Measurements from ENCODE around the gene MAN2C1. TPM values are rescaled to one million over a fixed set of nuclear protein-coding genes. Genes with fewer than 3 reads are reported as not detected.

MAN2C1 gene
- polyA plus RNA-seq, 3 donors = 32.9 to 453 (median 42.9) TPM

GRCh38 chr15:75353604-75354003 is 14.8 kb downstream of the MAN2C1 start:
- no peak overlapping the region for H3K27ac Mint-ChIP-seq
- Histone ChIP-seq H3K4me1 (ENCODE audit: control insufficient read depth in 1 of 2, insufficient read depth in 2 of 2, low read length in 2 of 2) (peaks cover 20 to 21% of the 10 kb centered on the region in 2 donors), H3K79me2 (ENCODE audit: insufficient read depth, low read length) (no peaks in the 10 kb centered on the region), H3K27me3 (ENCODE audit: control insufficient read depth in 2 of 2, insufficient read depth in 2 of 2, low read length in 2 of 2) (peaks cover 5 to 14% of the 10 kb centered on the region in 2 donors), H4K20me1 (ENCODE audit: insufficient read depth, low read length) (peaks cover 11% of the 10 kb centered on the region), H2AFZ (ENCODE audit: insufficient read depth, low read depth, low read length, poor library complexity, severe bottlenecking) (no peak overlapping the region), H3K4me2 (replicated peaks; ENCODE audit: extremely low read depth, low read length, poor library complexity, severe bottlenecking) (no peak overlapping the region), H3K4me3 (replicated peaks in 1 of 3; ENCODE audit: low read depth in 2 of 3, low read length in 3 of 3) (no peak overlapping the region), H3K36me3 (replicated peaks in 1 of 2; ENCODE audit: control insufficient read depth in 1 of 2, insufficient read depth in 2 of 2, low read length in 2 of 2) (peaks cover 22 to 47% of the 10 kb centered on the region in 2 donors), H3K9me3 (replicated peaks in 1 of 2; ENCODE audit: control insufficient read depth in 1 of 2, insufficient read depth in 1 of 2, low read length in 2 of 2) (peaks cover 15 to 17% of the 10 kb centered on the region in 2 donors), H3K27ac (ENCODE audit: low read depth in 1 of 2, low read length in 2 of 2) (no peak overlapping the region), H3K9ac (ENCODE audit: insufficient read depth, low read length, poor library complexity, severe bottlenecking) (no peak overlapping the region)
- WGBS (ENCODE audit: insufficient coverage) = 93% methylated on average over 6 of the region's 7 CpGs
- no peak for DNase-seq
- TF ChIP-seq CTCF (IDR thresholded peaks at IDR 0.05) = no peak
- H3K4me1 Mint-ChIP-seq = peaks cover 29% of the 10 kb centered on the region
- H3K36me3 Mint-ChIP-seq = peaks cover 37 to 53% of the 10 kb centered on the region in 2 donors
- H3K9me3 Mint-ChIP-seq = peaks cover 15 to 17% (median 16%) of the 10 kb centered on the region in 7 donors
- H3K4me3 Mint-ChIP-seq = no peak overlapping the region
- intact Hi-C loops (cut with micrococcal nuclease) = no loop called here
- peaks cover 5 to 24% (median 20%) of the 10 kb centered on the region in 3 donors for H3K27me3 Mint-ChIP-seq (ENCODE audit: low read depth in 3 of 3)

GRCh38 chr15:75352186-75353080 is 16.0 kb downstream of the MAN2C1 start:
- no peak for TF ChIP-seq CTCF (IDR thresholded peaks at IDR 0.05)
- WGBS (ENCODE audit: insufficient coverage) = 100% methylated on average over 10 of the region's 16 CpGs
- H3K9me3 Mint-ChIP-seq = peaks cover 15 to 25% (median 21%) of the 10 kb centered on the region in 7 donors
- peaks cover 30 to 41% of the 10 kb centered on the region in 2 donors for H3K36me3 Mint-ChIP-seq
- H3K4me2 ChIP-seq (replicated peaks; ENCODE audit: extremely low read depth, low read length, poor library complexity, severe bottlenecking) = no peak overlapping the region
- H3K9ac ChIP-seq (ENCODE audit: insufficient read depth, low read length, poor library complexity, severe bottlenecking) = no peak overlapping the region
- no peak overlapping the region for H3K4me3 ChIP-seq (replicated peaks in 1 of 3; ENCODE audit: low read depth in 2 of 3, low read length in 3 of 3)
- peaks cover 31 to 32% of the 10 kb centered on the region in 2 donors for H3K4me1 ChIP-seq (ENCODE audit: control insufficient read depth in 1 of 2, insufficient read depth in 2 of 2, low read length in 2 of 2)
- H3K27me3 ChIP-seq (ENCODE audit: control insufficient read depth in 2 of 2, insufficient read depth in 2 of 2, low read length in 2 of 2) = peaks cover 10 to 25% of the 10 kb centered on the region in 2 donors
- intact Hi-C loops (cut with micrococcal nuclease) = no loop called here
- no peak for DNase-seq
- H3K27ac ChIP-seq (ENCODE audit: low read depth in 1 of 2, low read length in 2 of 2) = no peak overlapping the region
- no peak overlapping the region for H2AFZ ChIP-seq (ENCODE audit: insufficient read depth, low read depth, low read length, poor library complexity, severe bottlenecking)
- H3K4me1 Mint-ChIP-seq = peaks cover 36% of the 10 kb centered on the region
- peak overlapping the region in 3 of 7 donors; percentile 13 to 41 (median 32) for H3K27ac Mint-ChIP-seq
- peaks cover 14 to 36% (median 29%) of the 10 kb centered on the region in 3 donors for H3K27me3 Mint-ChIP-seq (ENCODE audit: low read depth in 3 of 3)
- H3K36me3 ChIP-seq (replicated peaks in 1 of 2; ENCODE audit: control insufficient read depth in 1 of 2, insufficient read depth in 2 of 2, low read length in 2 of 2) = peaks cover 14 to 35% of the 10 kb centered on the region in 2 donors
- peaks cover 20% of the 10 kb centered on the region in 2 donors for H3K9me3 ChIP-seq (replicated peaks in 1 of 2; ENCODE audit: control insufficient read depth in 1 of 2, insufficient read depth in 1 of 2, low read length in 2 of 2)
- no peak overlapping the region for H3K4me3 Mint-ChIP-seq
- H4K20me1 ChIP-seq (ENCODE audit: insufficient read depth, low read length) = peaks cover 11% of the 10 kb centered on the region
- no peaks in the 10 kb centered on the region for H3K79me2 ChIP-seq (ENCODE audit: insufficient read depth, low read length)

Measured in CD14-positive monocyte (primary cell).